IMR-90 (cell line): ENCODE measurements around the gene WNT3. TPM values are rescaled to one million over a fixed set of nuclear protein-coding genes. Genes with fewer than 3 reads are reported as not detected.

ENCODE experiments used
- ATAC-seq: fragments of 200-7000 bp; cut with Tn5 transposase; 2 replicates; pipeline ENCODE4 v1.9.1; 2020; ENCODE audit warnings: low read depth, mild to moderate bottlenecking, moderate library complexity
- BruUV-seq: library from RNA; stranded (reverse); fragments of 400-500 nt; replicated peaks from 2 replicates; lab custom pipeline; 2021; lab: Mats Ljungman, UMichigan
- CTCF ChIA-PET: fragments of 300-600 bp; formaldehyde crosslinking; extraction: SDS; loops from one replicate; lab custom pipeline; 2021; ENCODE audit warnings: antibody characterized with exemption; lab: Yijun Ruan, JAX
- POLR2A ChIA-PET: fragments of 300-600 bp; sonication (Branson Sonifier 250); formaldehyde crosslinking; loops from one replicate; lab custom pipeline; 2022; ENCODE audit warnings: antibody characterized with exemption; ENCODE audit not compliant: unreplicated experiment; lab: Charles Lee
- DNase-seq: peaks from one replicate; pipeline ENCODE4 v3.0.0; 2013
- H2AFZ ChIP-seq: replicated peaks from 2 replicates; pipeline ENCODE3; 2013; ENCODE audit warnings: low read length, mild to moderate bottlenecking; ENCODE audit not compliant: poor library complexity
- H2AK5ac ChIP-seq: 2 replicates; pipeline ENCODE4 v1.6.1; 2013; ENCODE audit warnings: low read depth, low read length, inconsistent platforms
- H2AK9ac ChIP-seq: replicated peaks from 2 replicates; pipeline ENCODE3; 2013; ENCODE audit warnings: mild to moderate bottlenecking, low read depth, low read length, moderate library complexity; ENCODE audit not compliant: poor library complexity
- H2BK120ac ChIP-seq: 2 replicates; pipeline ENCODE4 v1.6.1; 2013; ENCODE audit warnings: low read depth, low read length, inconsistent platforms
- H2BK15ac ChIP-seq: 3 replicates; pipeline ENCODE4 v1.6.1; 2013; ENCODE audit warnings: low read depth, low read length, inconsistent platforms
- H2BK20ac ChIP-seq: 2 replicates; pipeline ENCODE4 v1.6.1; 2013; ENCODE audit warnings: low read depth, mild to moderate bottlenecking, inconsistent platforms, low read length, moderate library complexity
- H2BK5ac ChIP-seq: 2 replicates; pipeline ENCODE4 v1.6.1; 2013; ENCODE audit warnings: mild to moderate bottlenecking, low read depth, low read length, inconsistent platforms; ENCODE audit not compliant: poor library complexity, severe bottlenecking
- H3K14ac ChIP-seq: replicated peaks from 2 replicates; pipeline ENCODE4 v1.6.1; 2013; ENCODE audit warnings: low read depth, low read length, inconsistent platforms
- H3K18ac ChIP-seq: 2 replicates; pipeline ENCODE4 v1.6.1; 2013; ENCODE audit warnings: low read depth, low read length, control low read depth
- H3K23ac ChIP-seq: 2 replicates; pipeline ENCODE4 v1.6.1; 2013; ENCODE audit warnings: low read depth, low read length, inconsistent platforms
- H3K27ac ChIP-seq: 2 replicates; pipeline ENCODE4 v1.5.1; 2013; ENCODE audit warnings: mild to moderate bottlenecking, control low read depth, low read length; ENCODE audit not compliant: insufficient read depth
- H3K27me3 ChIP-seq: 2 replicates; pipeline ENCODE4 v1.6.1; 2013; ENCODE audit warnings: low read length; ENCODE audit not compliant: control insufficient read depth, insufficient read depth
- H3K36me3 ChIP-seq: 2 replicates; pipeline ENCODE4 v1.6.1; 2013; ENCODE audit warnings: low read length, mixed read lengths; ENCODE audit not compliant: control insufficient read depth, insufficient read depth
- H3K4ac ChIP-seq: 2 replicates; pipeline ENCODE4 v1.6.1; 2013; ENCODE audit warnings: low read depth, low read length, inconsistent platforms
- H3K4me1 ChIP-seq: 2 replicates; pipeline ENCODE4 v1.6.1; 2013; ENCODE audit warnings: low read length, mixed read lengths; ENCODE audit not compliant: control insufficient read depth, insufficient read depth
- H3K4me2 ChIP-seq: 2 replicates; pipeline ENCODE4 v1.6.1; 2013; ENCODE audit warnings: low read depth, mild to moderate bottlenecking, control low read depth, low read length, moderate library complexity
- H3K4me3 ChIP-seq: 2 replicates; pipeline ENCODE4 v1.5.1; 2013; ENCODE audit warnings: low read depth, mild to moderate bottlenecking, control low read depth, low read length, moderate library complexity; ENCODE audit not compliant: insufficient read depth
- H3K56ac ChIP-seq: 2 replicates; pipeline ENCODE4 v1.6.1; 2013; ENCODE audit warnings: low read length, inconsistent platforms; ENCODE audit not compliant: insufficient read depth; ENCODE audit errors: extremely low read depth
- H3K79me1 ChIP-seq, 2 experiments: 2 replicates each; pipeline ENCODE4 v1.6.1; 2013; ENCODE audit warnings: low read length in 2 of 2, inconsistent platforms in 1 of 2, low read depth in 1 of 2
- H3K9ac ChIP-seq: 2 replicates; pipeline ENCODE4 v1.6.1; 2013; ENCODE audit warnings: low read depth, low read length, control low read depth
- H3K9me1 ChIP-seq: 2 replicates; pipeline ENCODE4 v1.6.1; 2013; ENCODE audit warnings: low read length, inconsistent platforms; ENCODE audit not compliant: insufficient read depth
- H3K9me3 ChIP-seq: 2 replicates; pipeline ENCODE4 v1.6.1; 2013; ENCODE audit warnings: low read length; ENCODE audit not compliant: control insufficient read depth, insufficient read depth
- H4K20me1 ChIP-seq: 2 replicates; pipeline ENCODE4 v1.6.1; 2013; ENCODE audit warnings: low read length, inconsistent platforms; ENCODE audit not compliant: insufficient read depth
- H4K5ac ChIP-seq: 2 replicates; pipeline ENCODE4 v1.6.1; 2013; ENCODE audit warnings: mild to moderate bottlenecking, low read depth, low read length, control low read depth
- H4K8ac ChIP-seq, 2 experiments: 2 replicates each; pipeline ENCODE4 v1.6.1; 2013; ENCODE audit warnings: low read depth in 2 of 2, low read length in 2 of 2, control low read depth in 1 of 2, inconsistent platforms in 1 of 2
- H4K91ac ChIP-seq: 2 replicates; pipeline ENCODE4 v1.6.1; 2013; ENCODE audit warnings: low read depth, low read length, inconsistent platforms; ENCODE audit not compliant: insufficient read depth
- CTCF ChIP-seq: conservative IDR thresholded peaks from 2 replicates; pipeline ENCODE4 v1.5.1; 2012; ENCODE audit warnings: mild to moderate bottlenecking, low read depth, low read length, improper control_type of control experiment
- ELK1 ChIP-seq: fragments of 150-350 bp; IDR thresholded peaks from 2 replicates; pipeline ENCODE4 v1.6.1; 2016; ENCODE audit warnings: low read depth, mild to moderate bottlenecking, low read length, moderate library complexity, borderline replicate concordance
- FOS ChIP-seq: fragments of 150-350 bp; IDR thresholded peaks from 2 replicates; pipeline ENCODE4 v1.6.1; 2016; ENCODE audit warnings: low read depth, low read length
- MAFK ChIP-seq: IDR thresholded peaks from 2 replicates; pipeline ENCODE4 v1.6.1; 2012; ENCODE audit warnings: low read depth, low read length, improper control_type of control experiment
- NFE2L2 ChIP-seq: fragments of 150-350 bp; IDR thresholded peaks from 2 replicates; pipeline ENCODE4 v1.6.1; 2016; ENCODE audit warnings: low read depth, mild to moderate bottlenecking, low read length
- POLR2A ChIP-seq: IDR thresholded peaks from 2 replicates; pipeline ENCODE4 v1.6.1; 2012; ENCODE audit warnings: mild to moderate bottlenecking, low read depth, low read length
- RAD21 ChIP-seq: IDR thresholded peaks from 2 replicates; pipeline ENCODE4 v1.6.1; 2012; ENCODE audit warnings: low read length, improper control_type of control experiment
- RCOR1 ChIP-seq: IDR thresholded peaks from 2 replicates; pipeline ENCODE4 v1.6.1; 2012; ENCODE audit warnings: mild to moderate bottlenecking, low read length, improper control_type of control experiment; ENCODE audit not compliant: insufficient replicate concordance
- RFX5 ChIP-seq: IDR thresholded peaks from 2 replicates; pipeline ENCODE4 v1.8.0; 2012; ENCODE audit warnings: low read depth, mild to moderate bottlenecking, low read length, moderate library complexity
- SMC3 ChIP-seq: fragments of 150-350 bp; IDR thresholded peaks from 2 replicates; pipeline ENCODE4 v1.6.1; 2016; ENCODE audit warnings: low read depth, mild to moderate bottlenecking, antibody characterized with exemption, low read length, moderate library complexity
- USF2 ChIP-seq: fragments of 150-350 bp; IDR thresholded peaks from 2 replicates; pipeline ENCODE4 v1.6.1; 2017; ENCODE audit warnings: mild to moderate bottlenecking, antibody characterized with exemption, low read length, low read depth
- WGBS, 2 experiments: methylation state at CpG; one replicate each; pipeline versions ENCODE4 v1.1.5 to v1.1.7; 2013; ENCODE audit warnings: missing lambda C conversion rate in 2 of 2; ENCODE audit not compliant: insufficient read length in 1 of 2; ENCODE audit errors: extremely low coverage in 2 of 2; 5-methylcytosine and 5-hydroxymethylcytosine counted together
- dilution Hi-C: fragments of 300-500 bp; cut with HindIII; formaldehyde crosslinking; loops from one replicate; pipeline ENCODE4 v1.14.3; 2018; ENCODE audit warnings: low sequenced_read_pairs; ENCODE audit not compliant: unreplicated experiment
- in situ Hi-C: fragments of 300-500 bp; cut with MboI; formaldehyde crosslinking; loops from 3 replicates; pipeline ENCODE4 v1.14.3; 2019; ENCODE audit warnings: low sequenced_read_pairs, inconsistent platforms, mixed read lengths
- intact Hi-C: fragments of 100-400 bp; cut with micrococcal nuclease; formaldehyde crosslinking; loops from 2 replicates; pipeline ENCODE4 v1.10.0; 2022
- polyA plus RNA-seq, 3 experiments: library from polyadenylated mRNA; depleted of rRNA; stranded (reverse); fragments of >200 nt; gene quantifications; 2 replicates each; pipeline ENCODE4 v1.2.3, GENCODE V29; 2012; ENCODE audit warnings: low replicate concordance in 1 of 3
- total RNA-seq: library from RNA; depleted of rRNA; stranded (reverse); fragments of >200 nt; gene quantifications from 2 replicates; pipeline ENCODE4 v1.2.3, GENCODE V29; 2012

The WNT3 gene
- total and polyA plus RNA-seq, 2 of the 4 experiments (the other 2 are of a cell fraction), result 0.72 to 1.0 TPM

- CTCF ChIA-PET, result no interaction called here
These were observed 4.6 kb downstream of the WNT3 start for GRCh38 chr17:46813920-46814319.

More at GRCh38 chr17:46813920-46814319, 4.6 kb downstream of the WNT3 start:
- Histone ChIP-seq H3K36me3 (no peaks in the 10 kb centered on the region), H3K23ac (no peak overlapping the region), H4K5ac (no peak overlapping the region), H4K8ac (no peak overlapping the region), H3K4ac (no peak overlapping the region), H4K20me1 (no peaks in the 10 kb centered on the region), H3K4me1 (peaks cover 2% of the 10 kb centered on the region; the same call in 1 of the 2 replicates), H2BK120ac (no peak overlapping the region), H2BK5ac (no peak overlapping the region), H2BK20ac (no peak overlapping the region), H3K14ac (no peak overlapping the region), H2AK5ac (no peak overlapping the region), H3K9me3 (no peaks in the 10 kb centered on the region), H2BK15ac (no peak overlapping the region), H3K79me1 (no peaks in the 10 kb centered on the region), H4K91ac (no peak overlapping the region), H3K9me1 (no peaks in the 10 kb centered on the region), H2AFZ (no peak overlapping the region), H3K56ac (no peak overlapping the region), H3K4me2 (no peak overlapping the region), H3K27me3 (peaks cover 54% of the 10 kb centered on the region), H3K18ac (no peak overlapping the region), H3K27ac (no peak overlapping the region), H3K9ac (no peak overlapping the region), H2AK9ac (no peak overlapping the region), H3K4me3 (no peak overlapping the region)
- WGBS, 2 experiments, result no CpG with 5 or more reads among the region's 3 CpGs
- TF ChIP-seq RFX5, result no peak
- no peak for TF ChIP-seq CTCF
- no peak for TF ChIP-seq NFE2L2
- no peak for TF ChIP-seq USF2
- TF ChIP-seq MAFK, result no peak
- no peak for TF ChIP-seq ELK1
- TF ChIP-seq POLR2A, result no peak
- TF ChIP-seq FOS, result no peak
- no peak for TF ChIP-seq RAD21
- no peak for TF ChIP-seq SMC3
- no peak for TF ChIP-seq RCOR1
- POLR2A ChIA-PET, result no interaction called here
- ATAC-seq, result no peak
- DNase-seq, result no peak
- dilution Hi-C loops, result no loop called here
- in situ Hi-C loops, result no loop called here
- intact Hi-C loops, result no loop called here
- no TSS peak for BruUV-seq
